ENCODE measurements around the gene FNIP1. TPM values are rescaled to one million over a fixed set of nuclear protein-coding genes. Genes with fewer than 3 reads are reported as not detected.

The FNIP1 gene
- total and polyA plus RNA-seq, 2 experiments from 2014 or later, result 8.2 to 27.9 TPM

DNA sequence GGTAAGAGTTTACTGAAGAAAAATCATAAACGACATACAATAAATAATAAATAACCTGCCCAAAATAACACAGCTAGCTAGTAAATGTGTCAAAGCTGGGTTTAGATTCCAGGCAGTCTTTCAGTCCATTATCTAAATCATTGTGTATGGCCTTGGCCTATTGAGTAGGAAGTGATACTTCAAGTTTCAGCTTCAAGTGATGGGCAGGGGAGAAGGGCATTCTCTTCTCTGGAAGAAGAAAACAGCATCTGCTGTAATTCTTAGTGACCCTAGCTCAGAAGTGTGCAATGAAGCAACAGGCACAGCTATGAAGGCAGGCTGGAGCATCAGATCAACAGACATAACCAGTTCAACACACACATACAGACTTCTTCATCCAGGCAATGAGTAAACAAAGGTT, 42.5 kb downstream of the FNIP1 start:
- Histone ChIP-seq H3K27me3 (ENCODE audit: insufficient read depth) (no peaks in the 10 kb centered on the region), H3K4me3 (no peak overlapping the region), H3K36me3 (ENCODE audit: insufficient read depth) (no peaks in the 10 kb centered on the region), H4K20me1 (replicated peaks; ENCODE audit: insufficient read depth) (peaks cover 10% of the 10 kb centered on the region; the same call in 1 of the 2 replicates), H3K27ac (ENCODE audit: low read depth) (no peak overlapping the region), H3K4me1 (ENCODE audit: insufficient read depth) (peaks cover 15% of the 10 kb centered on the region; the same call in 1 of the 2 replicates), H2AFZ (no peak overlapping the region), H3F3A (replicated peaks; ENCODE audit: low read depth) (no peaks in the 10 kb centered on the region), H3K4me2 (no peak overlapping the region), H3K9me2 (ENCODE audit: insufficient read depth) (no peaks in the 10 kb centered on the region), H3K79me2 (replicated peaks; ENCODE audit: insufficient read depth) (peaks cover 90% of the 10 kb centered on the region)
- DNase-seq (ENCODE audit: low spot score), result no peak
- peaks cover 9% of the 10 kb centered on the region; the same call in 2 of the 3 replicates for H3K4me1 Mint-ChIP-seq
- H3K27ac Mint-ChIP-seq, result no peak overlapping the region
- H3K36me3 Mint-ChIP-seq (ENCODE audit: low read depth), result peaks cover 3% of the 10 kb centered on the region; the same call in 2 of the 3 replicates
- no peak for ATAC-seq
- TF ChIP-seq EZH2phosphoT487 (IDR thresholded peaks at IDR 0.05; ENCODE audit: unreplicated experiment) (no peak), STAT1 (IDR thresholded peaks at IDR 0.05; ENCODE audit: unreplicated experiment) (no peak), ZNF331 (CRISPR knock-in tag; IDR thresholded peaks at IDR 0.05; ENCODE audit: low read depth) (no peak), EZH2 (IDR thresholded peaks at IDR 0.05; ENCODE audit: low read depth, unreplicated experiment) (no peak), NANOG (IDR thresholded peaks at IDR 0.05; ENCODE audit: borderline replicate concordance) (no peak), ZNF114 (CRISPR knock-in tag; IDR thresholded peaks at IDR 0.05) (no peak), CREB1 (CRISPR knock-in tag; IDR thresholded peaks at IDR 0.05; ENCODE audit: low read depth) (no peak)
- TF ChIP-seq, protein P1, sequence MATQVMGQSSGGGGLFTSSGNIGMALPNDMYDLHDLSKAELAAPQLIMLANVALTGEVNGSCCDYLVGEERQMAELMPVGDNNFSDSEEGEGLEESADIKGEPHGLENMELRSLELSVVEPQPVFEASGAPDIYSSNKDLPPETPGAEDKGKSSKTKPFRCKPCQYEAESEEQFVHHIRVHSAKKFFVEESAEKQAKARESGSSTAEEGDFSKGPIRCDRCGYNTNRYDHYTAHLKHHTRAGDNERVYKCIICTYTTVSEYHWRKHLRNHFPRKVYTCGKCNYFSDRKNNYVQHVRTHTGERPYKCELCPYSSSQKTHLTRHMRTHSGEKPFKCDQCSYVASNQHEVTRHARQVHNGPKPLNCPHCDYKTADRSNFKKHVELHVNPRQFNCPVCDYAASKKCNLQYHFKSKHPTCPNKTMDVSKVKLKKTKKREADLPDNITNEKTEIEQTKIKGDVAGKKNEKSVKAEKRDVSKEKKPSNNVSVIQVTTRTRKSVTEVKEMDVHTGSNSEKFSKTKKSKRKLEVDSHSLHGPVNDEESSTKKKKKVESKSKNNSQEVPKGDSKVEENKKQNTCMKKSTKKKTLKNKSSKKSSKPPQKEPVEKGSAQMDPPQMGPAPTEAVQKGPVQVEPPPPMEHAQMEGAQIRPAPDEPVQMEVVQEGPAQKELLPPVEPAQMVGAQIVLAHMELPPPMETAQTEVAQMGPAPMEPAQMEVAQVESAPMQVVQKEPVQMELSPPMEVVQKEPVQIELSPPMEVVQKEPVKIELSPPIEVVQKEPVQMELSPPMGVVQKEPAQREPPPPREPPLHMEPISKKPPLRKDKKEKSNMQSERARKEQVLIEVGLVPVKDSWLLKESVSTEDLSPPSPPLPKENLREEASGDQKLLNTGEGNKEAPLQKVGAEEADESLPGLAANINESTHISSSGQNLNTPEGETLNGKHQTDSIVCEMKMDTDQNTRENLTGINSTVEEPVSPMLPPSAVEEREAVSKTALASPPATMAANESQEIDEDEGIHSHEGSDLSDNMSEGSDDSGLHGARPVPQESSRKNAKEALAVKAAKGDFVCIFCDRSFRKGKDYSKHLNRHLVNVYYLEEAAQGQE (IDR thresholded peaks at IDR 0.05; ENCODE audit: unreplicated experiment), result no peak
- TF ChIP-seq, protein P2, sequence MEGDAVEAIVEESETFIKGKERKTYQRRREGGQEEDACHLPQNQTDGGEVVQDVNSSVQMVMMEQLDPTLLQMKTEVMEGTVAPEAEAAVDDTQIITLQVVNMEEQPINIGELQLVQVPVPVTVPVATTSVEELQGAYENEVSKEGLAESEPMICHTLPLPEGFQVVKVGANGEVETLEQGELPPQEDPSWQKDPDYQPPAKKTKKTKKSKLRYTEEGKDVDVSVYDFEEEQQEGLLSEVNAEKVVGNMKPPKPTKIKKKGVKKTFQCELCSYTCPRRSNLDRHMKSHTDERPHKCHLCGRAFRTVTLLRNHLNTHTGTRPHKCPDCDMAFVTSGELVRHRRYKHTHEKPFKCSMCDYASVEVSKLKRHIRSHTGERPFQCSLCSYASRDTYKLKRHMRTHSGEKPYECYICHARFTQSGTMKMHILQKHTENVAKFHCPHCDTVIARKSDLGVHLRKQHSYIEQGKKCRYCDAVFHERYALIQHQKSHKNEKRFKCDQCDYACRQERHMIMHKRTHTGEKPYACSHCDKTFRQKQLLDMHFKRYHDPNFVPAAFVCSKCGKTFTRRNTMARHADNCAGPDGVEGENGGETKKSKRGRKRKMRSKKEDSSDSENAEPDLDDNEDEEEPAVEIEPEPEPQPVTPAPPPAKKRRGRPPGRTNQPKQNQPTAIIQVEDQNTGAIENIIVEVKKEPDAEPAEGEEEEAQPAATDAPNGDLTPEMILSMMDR (conservative IDR thresholded peaks at IDR 0.05; ENCODE audit: low read depth in 2 of 2), result no peak
- H3K27me3 Mint-ChIP-seq (ENCODE audit: insufficient read depth, low read depth, poor library complexity), result no peaks in the 10 kb centered on the region
- no peaks in the 10 kb centered on the region; the same call in 2 of the 3 replicates for H3K9me3 Mint-ChIP-seq
- H3K4me3 Mint-ChIP-seq, result no peak overlapping the region

DNA sequence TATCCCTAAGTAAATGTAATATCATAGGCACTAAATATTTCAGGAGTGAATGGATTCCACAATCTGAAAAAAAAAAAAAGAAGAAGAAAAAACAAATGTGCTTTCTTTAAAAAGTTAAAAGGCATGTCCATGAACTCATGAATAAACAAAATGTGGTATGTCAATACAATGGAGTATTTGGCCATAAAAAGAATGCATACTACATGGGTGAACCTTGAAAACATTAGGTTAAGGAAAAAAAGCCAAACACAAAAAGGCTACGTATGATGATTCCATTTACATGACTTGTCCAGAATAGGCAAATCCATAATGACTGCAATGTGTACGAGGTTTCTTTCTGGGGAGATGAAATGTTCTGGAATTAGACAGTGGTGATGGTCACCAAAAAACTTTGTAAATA, 45.3 kb downstream of the FNIP1 start:
- TF ChIP-seq STAT1 (IDR thresholded peaks at IDR 0.05; ENCODE audit: unreplicated experiment), result no peak
- TF ChIP-seq, protein P1 (IDR thresholded peaks at IDR 0.05; ENCODE audit: unreplicated experiment), result no peak
- TF ChIP-seq POLR2AphosphoS5 (IDR thresholded peaks at IDR 0.05; ENCODE audit: low read depth), result no peak
- no peak for TF ChIP-seq NANOG (IDR thresholded peaks at IDR 0.05; ENCODE audit: borderline replicate concordance)
- TF ChIP-seq EZH2phosphoT487 (IDR thresholded peaks at IDR 0.05; ENCODE audit: unreplicated experiment), result no peak
- TF ChIP-seq CREB1 (CRISPR knock-in tag; IDR thresholded peaks at IDR 0.05; ENCODE audit: low read depth), result no peak
- DNase-seq (ENCODE audit: low spot score) (no peak), ATAC-seq (no peak)
- Histone ChIP-seq H3K36me3 (ENCODE audit: insufficient read depth) (no peaks in the 10 kb centered on the region), H4K20me1 (replicated peaks; ENCODE audit: insufficient read depth) (0 out of 2 replicates have a peak, but pooled peaks cover 4% of the 10 kb centered on the region), H3K27ac (ENCODE audit: low read depth) (no peak overlapping the region), H3K4me2 (no peak overlapping the region), H3K79me2 (replicated peaks; ENCODE audit: insufficient read depth) (peaks cover 77% of the 10 kb centered on the region), H2AFZ (no peak overlapping the region), H3K9me2 (ENCODE audit: insufficient read depth) (no peaks in the 10 kb centered on the region), H3K4me3 (no peak overlapping the region), H3F3A (replicated peaks; ENCODE audit: low read depth) (no peaks in the 10 kb centered on the region), H3K27me3 (ENCODE audit: insufficient read depth) (no peaks in the 10 kb centered on the region), H3K4me1 (ENCODE audit: insufficient read depth) (peaks cover 6% of the 10 kb centered on the region; the same call in 1 of the 2 replicates)
- Mint-ChIP-seq H3K9me3 (no peaks in the 10 kb centered on the region; the same call in 2 of the 3 replicates), H3K4me1 (peaks cover 6% of the 10 kb centered on the region; the same call in 2 of the 3 replicates), H3K4me3 (no peak overlapping the region), H3K27me3 (ENCODE audit: insufficient read depth, low read depth, poor library complexity) (no peaks in the 10 kb centered on the region), H3K27ac (no peak overlapping the region), H3K36me3 (ENCODE audit: low read depth) (peaks cover 3% of the 10 kb centered on the region; the same call in 2 of the 3 replicates)

Data from GM23338 (cell line).